ENCODE data around the gene CMKLR1. TPM values are rescaled to one million over a fixed set of nuclear protein-coding genes. Genes with fewer than 3 reads are reported as not detected.

CMKLR1 gene
- polyA plus RNA-seq, 1 experiment: 0.10 TPM

DNA sequence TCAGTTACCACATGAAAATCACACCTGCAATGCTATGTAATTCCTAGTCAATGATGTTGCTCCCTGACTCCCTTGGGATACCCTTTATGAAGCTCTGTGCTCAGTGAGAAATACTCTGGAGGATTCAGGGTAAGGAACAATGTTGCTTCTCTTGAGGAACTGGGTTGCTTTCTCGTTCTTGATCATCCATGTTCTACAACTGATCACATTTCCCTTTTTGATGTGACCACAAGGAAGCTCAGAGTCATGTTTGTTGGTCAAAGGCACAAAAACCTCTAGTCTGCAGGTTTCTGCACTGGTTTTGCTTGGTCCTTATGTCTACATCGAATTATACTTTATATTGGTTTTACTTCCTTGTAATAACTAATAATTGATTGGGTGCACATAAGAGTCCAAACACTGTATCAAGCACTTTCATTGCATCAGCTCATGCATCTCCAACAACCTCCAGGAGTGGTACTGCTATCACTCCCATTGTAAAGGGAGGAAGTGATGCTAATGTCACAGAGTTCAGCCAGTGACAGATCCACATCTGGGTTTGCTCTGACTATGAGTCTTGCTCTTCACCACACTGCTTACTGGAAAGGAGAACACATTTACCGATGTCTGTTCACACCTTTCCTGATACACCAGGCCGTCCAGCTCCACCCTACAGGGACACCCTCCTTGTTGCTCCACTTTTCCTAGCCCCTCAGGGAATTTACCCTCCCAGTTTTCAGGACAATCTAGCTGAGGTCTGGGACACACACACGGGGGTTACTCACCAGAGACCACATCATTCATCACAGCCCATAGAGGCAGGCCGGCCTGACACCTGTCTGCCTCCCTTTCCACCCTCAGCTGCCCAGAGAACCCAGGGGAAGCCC lies 41.0 kb downstream of the CMKLR1 start:
- TF ChIP-seq CTCF (IDR thresholded peaks at IDR 0.05; ENCODE audit: insufficient read depth, low read depth, low read length): no peak
- CTCF ChIA-PET: interaction anchor here (1.1 kb wide), 1 partner anchor 31 kb away, joined by 3 read pairs; no protein-coding TSS in a partner anchor
- Histone ChIP-seq H3K36me3 (ENCODE audit: control insufficient read depth, insufficient read depth, low read length) (no peaks in the 10 kb centered on the region), H3K4me3 (ENCODE audit: low read depth, low read length) (no peak overlapping the region), H3K27me3 (ENCODE audit: control insufficient read depth, insufficient read depth, low read length) (no peaks in the 10 kb centered on the region)
- POLR2A ChIA-PET: no interaction called here
- DNase-seq (ENCODE audit: low read depth): no peak

- ChIA-PET POLR2A (no interaction called here), CTCF (interaction anchor here (1.1 kb wide), 1 partner anchor 32 kb away, joined by 3 read pairs; no protein-coding TSS in a partner anchor)
- Histone ChIP-seq H3K27me3 (ENCODE audit: control insufficient read depth, insufficient read depth, low read length) (no peaks in the 10 kb centered on the region), H3K36me3 (ENCODE audit: control insufficient read depth, insufficient read depth, low read length) (no peaks in the 10 kb centered on the region), H3K4me3 (ENCODE audit: low read depth, low read length) (no peak overlapping the region)
- no peak for TF ChIP-seq CTCF (IDR thresholded peaks at IDR 0.05; ENCODE audit: insufficient read depth, low read depth, low read length)
- no peak for DNase-seq (ENCODE audit: low read depth)
These were observed 41.7 kb downstream of the CMKLR1 start for GRCh38 chr12:108297424-108297823.

DNA sequence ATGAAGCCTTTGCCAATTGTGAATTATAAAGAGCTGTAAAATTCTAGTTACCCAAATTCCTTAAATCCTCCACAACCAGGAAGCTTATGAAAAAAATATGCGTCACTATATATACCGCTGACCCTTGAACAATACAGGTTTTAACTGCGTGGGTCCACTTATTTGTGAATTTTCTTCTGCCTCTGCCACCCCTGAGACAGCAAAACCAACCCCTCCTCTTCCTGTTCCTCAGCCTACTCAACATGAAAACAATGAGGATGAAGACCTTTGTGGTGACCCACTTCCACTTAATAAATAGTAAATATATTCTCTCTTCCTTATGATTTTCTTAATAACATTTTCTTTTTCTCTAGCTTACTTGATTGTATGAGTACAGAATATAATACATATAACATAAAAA lies 42.2 kb downstream of the CMKLR1 start:
- no peak overlapping the region for H3K4me3 ChIP-seq (ENCODE audit: low read depth, low read length)
- TF ChIP-seq CTCF (IDR thresholded peaks at IDR 0.05; ENCODE audit: insufficient read depth, low read depth, low read length): no peak
- ChIA-PET CTCF (no interaction called here), POLR2A (no interaction called here)
- H3K27me3 ChIP-seq (ENCODE audit: control insufficient read depth, insufficient read depth, low read length): no peaks in the 10 kb centered on the region
- no peak for DNase-seq (ENCODE audit: low read depth)
- H3K36me3 ChIP-seq (ENCODE audit: control insufficient read depth, insufficient read depth, low read length): no peaks in the 10 kb centered on the region

DNA sequence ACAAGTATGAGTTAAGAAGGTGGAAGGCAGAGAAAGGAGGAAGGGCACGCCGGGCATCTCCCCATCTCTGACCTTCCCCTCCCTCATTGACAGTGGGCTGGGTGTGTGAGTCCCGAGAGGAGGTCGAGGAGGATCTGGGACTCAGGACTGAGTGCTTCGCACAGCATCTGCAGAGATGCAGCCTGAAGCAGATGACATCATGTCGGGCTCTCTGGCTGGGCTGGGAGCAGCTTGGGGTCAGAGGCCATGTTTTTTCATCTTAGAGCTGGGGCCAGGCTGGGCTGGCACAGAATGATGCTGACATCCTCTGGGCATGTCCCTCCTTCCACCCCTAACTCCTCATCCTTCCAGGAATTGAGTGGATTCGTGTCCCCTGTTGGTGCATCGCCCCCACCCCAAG lies 43.5 kb downstream of the CMKLR1 start:
- Histone ChIP-seq H3K4me3 (ENCODE audit: low read depth, low read length) (no peak overlapping the region), H3K36me3 (ENCODE audit: control insufficient read depth, insufficient read depth, low read length) (no peaks in the 10 kb centered on the region), H3K27me3 (ENCODE audit: control insufficient read depth, insufficient read depth, low read length) (no peaks in the 10 kb centered on the region)
- POLR2A ChIA-PET: no interaction called here
- DNase-seq (ENCODE audit: low read depth): no peak
- TF ChIP-seq CTCF (IDR thresholded peaks at IDR 0.05; ENCODE audit: insufficient read depth, low read depth, low read length): no peak
- CTCF ChIA-PET: interaction anchor here (1.2 kb wide), 1 partner anchor 8 kb away, joined by 4 read pairs; no protein-coding TSS in a partner anchor

- ChIA-PET CTCF (interaction anchor here (1.3 kb wide), 1 partner anchor 168 kb away, joined by 3 read pairs; no protein-coding TSS in a partner anchor), POLR2A (no interaction called here)
- no peak for TF ChIP-seq CTCF (IDR thresholded peaks at IDR 0.05; ENCODE audit: insufficient read depth, low read depth, low read length)
- no peak for DNase-seq (ENCODE audit: low read depth)
- H3K36me3 ChIP-seq (ENCODE audit: control insufficient read depth, insufficient read depth, low read length): no peaks in the 10 kb centered on the region
- no peaks in the 10 kb centered on the region for H3K27me3 ChIP-seq (ENCODE audit: control insufficient read depth, insufficient read depth, low read length)
- H3K4me3 ChIP-seq (ENCODE audit: low read depth, low read length): no peak overlapping the region
These were observed 49.6 kb downstream of the CMKLR1 start for GRCh38 chr12:108289350-108290161.
